Nephron progenitor cell (in vitro differentiated cells): ENCODE results near the gene TTC14.
"Not testable (repeated sequence)": the region's sequence is repeated elsewhere in the genome, so short reads cannot be mapped to it uniquely, and the experiment has no call there.

ENCODE experiments used
- DNase-seq: peaks from one replicate; pipeline ENCODE4 v3.0.0; 2021
- H3K27ac Mint-ChIP-seq: 2 replicates; pipeline ENCODE4 v1.8.0; 2021; ENCODE audit warnings: mild to moderate bottlenecking, moderate library complexity, mixed read lengths
- H3K27me3 Mint-ChIP-seq: 2 replicates; pipeline ENCODE4 v1.8.0; 2021; ENCODE audit warnings: mild to moderate bottlenecking, low read depth, mixed read lengths; ENCODE audit not compliant: poor library complexity
- H3K36me3 Mint-ChIP-seq: 2 replicates; pipeline ENCODE4 v1.8.0; 2021; ENCODE audit warnings: low read depth, mixed read lengths
- H3K4me1 Mint-ChIP-seq: 2 replicates; pipeline ENCODE4 v1.8.0; 2021; ENCODE audit warnings: mixed read lengths
- H3K4me3 Mint-ChIP-seq: 2 replicates; pipeline ENCODE4 v1.8.0; 2021; ENCODE audit warnings: mild to moderate bottlenecking, moderate library complexity, mixed read lengths
- H3K9me3 Mint-ChIP-seq: 2 replicates; pipeline ENCODE4 v1.8.0; 2021; ENCODE audit warnings: mild to moderate bottlenecking, moderate library complexity, mixed read lengths
- CTCF ChIP-seq: fragments of 200-600 bp; sonication (generic); IDR thresholded peaks from 2 replicates; pipeline ENCODE4 v1.5.0; 2021; ENCODE audit warnings: antibody characterized with exemption

The TTC14 gene

GRCh38 chr3:180575571-180575970 lies 26.4 kb upstream of the TTC14 start:
- TF ChIP-seq CTCF = no peak
- Mint-ChIP-seq H3K27me3 (peaks cover 3% of the 10 kb centered on the region), H3K4me1 (no peaks in the 10 kb centered on the region), H3K27ac (no peak overlapping the region), H3K9me3 (no peaks in the 10 kb centered on the region), H3K36me3 (no peaks in the 10 kb centered on the region), H3K4me3 (no peak overlapping the region)
- no peak for DNase-seq

- no peak overlapping the region for H3K27ac Mint-ChIP-seq
- H3K9me3 Mint-ChIP-seq = no peaks in the 10 kb centered on the region
- no peaks in the 10 kb centered on the region for H3K36me3 Mint-ChIP-seq
- no peaks in the 10 kb centered on the region for H3K4me1 Mint-ChIP-seq
- peaks cover 14% of the 10 kb centered on the region for H3K27me3 Mint-ChIP-seq
- DNase-seq = no peak
- TF ChIP-seq CTCF = no peak
- no peak overlapping the region for H3K4me3 Mint-ChIP-seq
Measured at GRCh38 chr3:180580934-180581333, 21.0 kb upstream of the TTC14 start.

GRCh38 chr3:180590396-180590795 lies 11.6 kb upstream of the TTC14 start:
- no peak for DNase-seq
- Mint-ChIP-seq H3K9me3 (no peaks in the 10 kb centered on the region), H3K36me3 (no peaks in the 10 kb centered on the region), H3K27ac (no peak overlapping the region), H3K4me3 (no peak overlapping the region), H3K4me1 (no peaks in the 10 kb centered on the region), H3K27me3 (peaks cover 15% of the 10 kb centered on the region)
- TF ChIP-seq CTCF = no peak

GRCh38 chr3:180593631-180594030 lies 8.3 kb upstream of the TTC14 start:
- not testable (repeated sequence) for DNase-seq, H3K4me1 Mint-ChIP-seq, H3K9me3 Mint-ChIP-seq, H3K36me3 Mint-ChIP-seq, H3K27ac Mint-ChIP-seq, H3K4me3 Mint-ChIP-seq
- peaks cover 35% of the 10 kb centered on the region for H3K27me3 Mint-ChIP-seq

GRCh38 chr3:180594631-180595558 lies 7.1 kb upstream of the TTC14 start:
- peaks cover 43% of the 10 kb centered on the region for H3K27me3 Mint-ChIP-seq
- H3K4me3 Mint-ChIP-seq = no peak overlapping the region
- no peaks in the 10 kb centered on the region for H3K9me3 Mint-ChIP-seq
- H3K4me1 Mint-ChIP-seq = no peaks in the 10 kb centered on the region
- no peak for DNase-seq
- TF ChIP-seq CTCF = peak; percentile 53
- H3K27ac Mint-ChIP-seq = no peak overlapping the region
- no peaks in the 10 kb centered on the region for H3K36me3 Mint-ChIP-seq

GRCh38 chr3:180595559-180595935 lies 6.4 kb upstream of the TTC14 start:
- Mint-ChIP-seq H3K4me1 (no peaks in the 10 kb centered on the region), H3K4me3 (no peak overlapping the region), H3K27me3 (peaks cover 46% of the 10 kb centered on the region), H3K36me3 (no peaks in the 10 kb centered on the region), H3K9me3 (no peaks in the 10 kb centered on the region), H3K27ac (no peak overlapping the region)
- no peak for DNase-seq
- no peak for TF ChIP-seq CTCF
